ENCODE measurements around the gene RNF181.
"Not testable (repeated sequence)": the region's sequence is repeated elsewhere in the genome, so short reads cannot be mapped to it uniquely, and the experiment has no call there.

Gene RNF181

GRCh38 chr2:85615413-85615728 is 19.8 kb downstream of the RNF181 start:
- no peak for DNase-seq

DNA sequence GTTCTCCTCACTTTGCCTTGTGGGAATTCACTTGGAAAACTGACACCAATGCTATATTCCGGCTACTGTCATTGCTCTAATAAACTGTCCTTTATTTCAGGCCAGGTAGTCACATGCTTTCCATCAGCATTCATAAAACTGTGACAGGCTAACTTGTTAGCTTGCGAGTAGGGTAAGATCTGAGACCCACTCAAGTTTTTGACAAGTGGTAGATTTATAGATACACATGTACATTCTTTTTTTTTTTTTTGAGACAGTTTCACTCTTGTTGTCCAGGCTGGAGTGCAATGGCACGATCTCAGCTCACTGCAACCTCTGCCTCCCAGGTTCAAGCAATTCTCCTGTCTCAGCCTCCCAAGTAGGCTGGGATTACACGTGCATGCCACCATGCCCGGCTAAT is 22.2 kb downstream of the RNF181 start:
- DNase-seq = not testable (repeated sequence)

DNA sequence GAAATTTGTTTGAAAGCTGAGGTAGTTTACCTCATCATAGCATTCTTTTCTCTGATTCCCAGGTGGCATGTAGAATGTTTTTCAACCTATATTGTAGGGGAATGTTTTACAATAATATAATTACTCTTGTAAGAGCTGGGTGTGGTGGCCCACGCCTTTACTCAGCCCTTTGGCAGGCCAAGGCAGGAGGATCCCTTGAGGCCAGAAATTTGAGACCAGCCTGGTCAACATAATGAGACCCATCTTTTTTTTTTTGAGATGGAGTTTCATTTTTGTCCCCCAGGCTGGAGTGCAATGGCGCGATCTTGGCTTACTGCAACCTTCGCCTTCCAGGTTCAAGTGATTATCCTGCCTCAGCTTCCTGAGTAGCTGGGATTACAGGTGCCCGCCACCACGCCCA is 24.1 kb downstream of the RNF181 start:
- no peak for DNase-seq

- DNase-seq = no peak
Observed at GRCh38 chr2:85621338-85621737, 25.8 kb downstream of the RNF181 start.

DNA sequence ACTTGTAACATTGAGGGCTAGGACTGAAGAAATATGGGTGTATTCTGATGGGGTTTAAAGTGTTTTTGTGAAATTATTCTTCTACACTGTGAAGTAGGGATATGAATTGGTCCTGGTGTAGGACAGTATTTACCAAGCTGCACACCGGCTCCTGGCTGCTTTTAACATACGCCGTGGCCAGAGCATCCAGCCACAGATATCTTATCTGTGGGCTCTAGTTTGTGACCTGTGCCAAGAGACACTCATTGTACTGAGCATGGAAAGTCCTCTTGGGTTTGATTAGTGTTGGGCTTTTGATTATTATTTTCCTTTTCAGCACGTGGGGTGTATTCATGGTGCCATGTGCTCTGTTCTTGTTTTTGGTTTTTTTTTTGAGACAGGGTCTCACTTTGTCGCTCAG is 28.4 kb downstream of the RNF181 start:
- no peak for DNase-seq

DNA sequence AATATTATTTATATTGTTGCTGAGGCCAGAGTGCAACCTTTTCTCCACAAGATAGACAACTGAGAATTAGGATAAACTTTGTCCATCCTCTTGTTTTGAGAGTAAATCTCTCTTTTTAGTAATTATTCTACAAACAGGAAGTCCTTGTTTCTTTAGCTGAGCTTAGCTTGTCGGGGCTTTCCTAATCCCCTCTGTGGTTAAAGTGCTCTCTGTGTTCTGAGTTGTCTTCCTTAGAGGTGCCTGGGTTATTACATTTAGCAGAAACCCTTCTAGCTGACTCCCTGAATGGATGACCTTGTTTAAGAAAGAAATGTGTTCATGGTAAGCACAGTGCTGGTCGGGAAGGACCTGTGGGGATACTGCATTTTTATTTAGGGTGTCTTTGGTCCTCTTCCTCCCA is 33.1 kb downstream of the RNF181 start:
- no peak for DNase-seq

DNA sequence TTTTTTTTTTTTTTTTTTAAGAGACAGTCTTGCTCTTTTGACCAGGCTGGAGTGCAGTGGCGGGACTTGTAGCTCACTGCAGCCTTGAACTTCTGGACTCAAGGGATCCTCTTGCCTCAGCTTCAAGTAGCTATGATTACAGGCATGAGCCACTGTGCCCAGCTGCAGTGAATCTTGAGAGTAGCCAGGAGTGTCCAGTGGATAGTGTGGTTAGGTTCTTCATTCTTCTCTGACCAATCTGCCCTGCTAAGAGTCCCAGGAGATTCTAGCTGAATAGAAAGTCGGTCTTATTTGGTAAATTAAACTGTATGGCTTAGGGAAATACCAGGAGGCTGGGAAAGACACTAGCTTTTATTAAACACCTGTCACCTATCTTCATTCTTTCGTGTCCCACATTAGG is 35.8 kb downstream of the RNF181 start:
- no peak for DNase-seq

DNA sequence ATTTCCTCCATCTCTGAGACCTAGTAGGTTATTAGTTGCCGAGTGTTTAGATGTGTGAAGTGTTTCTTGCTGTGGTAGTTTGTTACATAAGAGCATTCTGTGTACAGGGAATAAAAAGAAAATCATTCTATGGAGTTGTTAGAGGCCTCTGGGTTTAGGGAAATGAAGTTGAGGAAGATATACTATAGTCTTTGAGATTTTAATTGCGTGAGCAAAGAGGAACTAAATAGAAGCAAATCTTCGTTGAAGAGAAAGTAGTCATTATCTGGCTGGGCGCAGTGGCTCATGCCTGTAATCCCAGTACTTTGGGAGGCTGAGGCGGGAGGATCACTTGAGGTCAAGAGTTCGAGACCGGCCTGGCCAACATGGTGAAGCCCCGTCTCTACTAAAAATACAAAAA is 39.5 kb downstream of the RNF181 start:
- no peak for DNase-seq

- DNase-seq = no peak
Observed at GRCh38 chr2:85635636-85636035, 40.1 kb downstream of the RNF181 start.

GRCh38 chr2:85642725-85643124 is 47.2 kb downstream of the RNF181 start:
- DNase-seq = no peak

- no peak for DNase-seq
Observed at GRCh38 chr2:85644909-85645308, 49.4 kb downstream of the RNF181 start.

DNA sequence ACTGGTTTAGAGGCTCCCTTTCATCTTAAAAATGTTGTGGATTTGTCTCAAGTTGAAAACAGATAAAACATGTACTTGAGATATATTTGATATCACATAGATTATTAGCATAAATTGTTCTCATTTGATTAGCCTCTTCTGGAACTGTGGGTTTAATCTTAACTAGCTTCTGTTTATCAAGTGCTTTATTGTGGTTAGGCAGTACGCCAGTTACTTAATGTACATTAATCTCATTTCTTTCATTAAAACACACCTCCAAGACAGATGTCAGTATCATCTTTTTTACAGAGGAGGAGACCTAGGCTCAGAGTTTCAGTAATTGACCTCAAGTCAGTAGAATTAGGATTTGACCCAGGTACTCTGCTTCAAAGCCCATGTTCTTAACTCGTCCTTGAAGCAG is 50.6 kb downstream of the RNF181 start:
- no peak for DNase-seq
